ENCODE results near the gene DISC1.

DISC1 gene

GRCh38 chr1:231799363-231799986, 172.9 kb downstream of the DISC1 start:
- DNase-seq (ENCODE audit: low read depth): peak; percentile 23
- TF ChIP-seq, protein P1, sequence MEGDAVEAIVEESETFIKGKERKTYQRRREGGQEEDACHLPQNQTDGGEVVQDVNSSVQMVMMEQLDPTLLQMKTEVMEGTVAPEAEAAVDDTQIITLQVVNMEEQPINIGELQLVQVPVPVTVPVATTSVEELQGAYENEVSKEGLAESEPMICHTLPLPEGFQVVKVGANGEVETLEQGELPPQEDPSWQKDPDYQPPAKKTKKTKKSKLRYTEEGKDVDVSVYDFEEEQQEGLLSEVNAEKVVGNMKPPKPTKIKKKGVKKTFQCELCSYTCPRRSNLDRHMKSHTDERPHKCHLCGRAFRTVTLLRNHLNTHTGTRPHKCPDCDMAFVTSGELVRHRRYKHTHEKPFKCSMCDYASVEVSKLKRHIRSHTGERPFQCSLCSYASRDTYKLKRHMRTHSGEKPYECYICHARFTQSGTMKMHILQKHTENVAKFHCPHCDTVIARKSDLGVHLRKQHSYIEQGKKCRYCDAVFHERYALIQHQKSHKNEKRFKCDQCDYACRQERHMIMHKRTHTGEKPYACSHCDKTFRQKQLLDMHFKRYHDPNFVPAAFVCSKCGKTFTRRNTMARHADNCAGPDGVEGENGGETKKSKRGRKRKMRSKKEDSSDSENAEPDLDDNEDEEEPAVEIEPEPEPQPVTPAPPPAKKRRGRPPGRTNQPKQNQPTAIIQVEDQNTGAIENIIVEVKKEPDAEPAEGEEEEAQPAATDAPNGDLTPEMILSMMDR (conservative IDR thresholded peaks at IDR 0.05; ENCODE audit: low read depth, low read length): no peak
- H3K4me3 ChIP-seq (ENCODE audit: low read depth, low read length): no peak overlapping the region

- DNase-seq (ENCODE audit: low read depth): peak; percentile 47
- no peak overlapping the region for H3K4me3 ChIP-seq (ENCODE audit: low read depth, low read length)
- TF ChIP-seq, protein P1 (conservative IDR thresholded peaks at IDR 0.05; ENCODE audit: low read depth, low read length): no peak
Observed at GRCh38 chr1:231800108-231800507, 173.5 kb downstream of the DISC1 start.

- no peak overlapping the region for H3K4me3 ChIP-seq (ENCODE audit: low read depth, low read length)
- TF ChIP-seq, protein P1 (conservative IDR thresholded peaks at IDR 0.05; ENCODE audit: low read depth, low read length): no peak
- DNase-seq (ENCODE audit: low read depth): no peak
Observed at GRCh38 chr1:231801042-231801585, 174.5 kb downstream of the DISC1 start.

GRCh38 chr1:231803353-231803752, 176.8 kb downstream of the DISC1 start:
- TF ChIP-seq, protein P1 (conservative IDR thresholded peaks at IDR 0.05; ENCODE audit: low read depth, low read length): no peak
- DNase-seq (ENCODE audit: low read depth): peak; percentile 89
- H3K4me3 ChIP-seq (ENCODE audit: low read depth, low read length): no peak overlapping the region

DNA sequence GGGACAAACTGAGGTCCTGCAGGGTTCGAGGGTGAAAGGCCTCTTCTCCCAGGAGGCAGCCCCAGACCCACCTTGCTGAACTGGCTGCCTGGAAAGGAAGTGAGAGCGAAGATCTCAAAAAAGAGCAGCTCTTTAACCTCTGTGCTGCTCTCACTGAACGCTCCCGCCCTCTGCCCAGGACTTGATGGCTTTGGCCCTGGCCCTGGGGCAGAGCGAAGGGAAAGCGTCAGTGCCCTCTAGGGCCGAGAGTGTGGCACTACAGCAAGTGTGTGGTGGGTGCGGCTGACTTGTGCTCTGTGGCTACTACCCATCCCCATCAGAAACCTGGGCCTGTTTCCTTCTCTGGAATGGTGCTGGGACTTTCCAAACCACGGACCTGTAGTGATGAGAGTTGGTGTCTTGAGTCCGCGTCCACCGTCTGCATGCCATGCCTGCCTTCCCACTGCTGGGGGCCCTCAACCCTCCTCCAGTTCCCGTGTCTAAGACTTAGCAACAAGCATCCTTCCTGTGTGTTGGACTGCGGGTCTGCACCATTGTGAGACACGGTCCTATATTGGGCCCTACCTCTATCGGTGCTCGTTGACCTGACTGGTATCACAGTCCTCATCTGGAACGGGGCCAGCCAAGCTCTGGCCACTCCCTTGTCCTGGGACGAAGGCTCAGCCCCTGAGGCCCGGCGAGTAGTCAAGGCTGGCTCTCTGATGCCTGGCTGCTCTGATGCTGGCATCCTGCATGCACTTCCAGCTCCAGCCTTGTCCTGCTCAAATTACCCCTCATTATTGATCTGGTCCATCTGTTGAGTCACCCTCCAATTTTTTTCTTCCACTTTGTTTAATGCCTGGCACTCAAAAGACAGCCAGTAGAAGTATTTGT, 180.3 kb downstream of the DISC1 start:
- H3K4me3 ChIP-seq (ENCODE audit: low read depth, low read length): no peak overlapping the region
- peak; percentile 54 for DNase-seq (ENCODE audit: low read depth)
- TF ChIP-seq, protein P1 (conservative IDR thresholded peaks at IDR 0.05; ENCODE audit: low read depth, low read length): peak; percentile 70

GRCh38 chr1:231807541-231807940, 181.0 kb downstream of the DISC1 start:
- H3K4me3 ChIP-seq (ENCODE audit: low read depth, low read length): no peak overlapping the region
- TF ChIP-seq, protein P1 (conservative IDR thresholded peaks at IDR 0.05; ENCODE audit: low read depth, low read length): no peak
- DNase-seq (ENCODE audit: low read depth): no peak
